Fibroblast of lung (primary cell): Measurements from ENCODE around the gene CACNB2. TPM values are rescaled to one million over a fixed set of nuclear protein-coding genes. Genes with fewer than 3 reads are reported as not detected.

ENCODE experiments used
- DNase-seq, 2 donors: peaks; one replicate each; pipeline versions ENCODE4 v3.0.0 to v3.0.0-alpha.2; 2010; ENCODE audit warnings: low read depth in 2 of 2
- H2AFZ ChIP-seq: 2 replicates; pipeline ENCODE4 v1.5.1; 2012; ENCODE audit warnings: low read length, control low read depth, inconsistent platforms
- H3K27ac ChIP-seq: 2 replicates; pipeline ENCODE4 v1.5.1; 2011; ENCODE audit warnings: low read length, control low read depth; ENCODE audit not compliant: insufficient read depth
- H3K27me3 ChIP-seq: 2 replicates; pipeline ENCODE4 v1.5.1; 2011; ENCODE audit warnings: mild to moderate bottlenecking, low read length; ENCODE audit not compliant: control insufficient read depth, insufficient read depth
- H3K36me3 ChIP-seq: 2 replicates; pipeline ENCODE4 v1.5.1; 2011; ENCODE audit warnings: low read length; ENCODE audit not compliant: control insufficient read depth, insufficient read depth
- H3K4me1 ChIP-seq: 2 replicates; pipeline ENCODE4 v1.5.1; 2011; ENCODE audit warnings: low read length; ENCODE audit not compliant: control insufficient read depth, insufficient read depth; ENCODE audit errors: extremely low read depth
- H3K4me2 ChIP-seq: 2 replicates; pipeline ENCODE4 v1.5.1; 2011; ENCODE audit warnings: low read length, control low read depth; ENCODE audit not compliant: insufficient read depth; ENCODE audit errors: extremely low read depth
- H3K4me3 ChIP-seq, 4 experiments: fragments of 200-600 bp in 1 of 4; sonication (generic) in 1 of 4; replicated peaks in 1 of 4; 2 replicates each; pipeline ENCODE4 v1.5.1; 2011 to 2016; ENCODE audit warnings: low read length in 4 of 4, low read depth in 3 of 4, mild to moderate bottlenecking in 3 of 4, control low read depth in 2 of 4, inconsistent platforms in 1 of 4, mixed read lengths in 1 of 4; ENCODE audit not compliant: insufficient read depth in 1 of 4; ENCODE audit errors: control extremely low read depth in 1 of 4
- H3K79me2 ChIP-seq: 2 replicates; pipeline ENCODE4 v1.5.1; 2012; ENCODE audit warnings: mild to moderate bottlenecking, low read length, inconsistent platforms; ENCODE audit not compliant: control insufficient read depth, insufficient read depth
- H3K9ac ChIP-seq: 2 replicates; pipeline ENCODE4 v1.5.1; 2011; ENCODE audit warnings: mild to moderate bottlenecking, low read length, control low read depth; ENCODE audit not compliant: insufficient read depth
- H3K9me3 ChIP-seq: 2 replicates; pipeline ENCODE4 v1.5.1; 2012; ENCODE audit warnings: low read depth, low read length; ENCODE audit not compliant: control insufficient read depth, insufficient read depth
- H4K20me1 ChIP-seq: 2 replicates; pipeline ENCODE4 v1.5.1; 2011; ENCODE audit warnings: low read length; ENCODE audit not compliant: control insufficient read depth, insufficient read depth; ENCODE audit errors: extremely low read depth
- EZH2 ChIP-seq: IDR thresholded peaks from 2 replicates; pipeline ENCODE4 v1.5.1; 2012; ENCODE audit warnings: low read length, control low read depth, mild to moderate bottlenecking; ENCODE audit errors: missing control alignments
- polyA plus RNA-seq, 2 donors: library from polyadenylated mRNA; depleted of rRNA in 1 of 2; stranded (reverse) in 1 of 2; unstranded in 1 of 2; fragments of >200 nt; gene quantifications; 2 replicates each; pipeline ENCODE4 v1.2.1, GENCODE V29; 2011 to 2012; ENCODE audit warnings: missing spikeins in 1 of 2
- total RNA-seq: library from RNA; depleted of rRNA; stranded (reverse); fragments of >200 nt; gene quantifications from 2 replicates; pipeline ENCODE4 v1.2.1, GENCODE V29; 2014
- TF ChIP-seq, protein P1 (sequence below), 2 donors: IDR thresholded peaks in 1 of 2; conservative IDR thresholded peaks in 1 of 2; 1 replicate in 1 of 2; 2 replicates in 1 of 2; pipeline ENCODE4 v1.5.1; 2011 to 2012; ENCODE audit warnings: low read length in 2 of 2, control low read depth in 1 of 2, inconsistent platforms in 1 of 2, low read depth in 1 of 2, mild to moderate bottlenecking in 1 of 2

The CACNB2 gene
- total and polyA plus RNA-seq, 2 donors (not counting 1 experiment from before 2014, with no cell fraction given) = 0.66 to 0.70 TPM

DNA sequence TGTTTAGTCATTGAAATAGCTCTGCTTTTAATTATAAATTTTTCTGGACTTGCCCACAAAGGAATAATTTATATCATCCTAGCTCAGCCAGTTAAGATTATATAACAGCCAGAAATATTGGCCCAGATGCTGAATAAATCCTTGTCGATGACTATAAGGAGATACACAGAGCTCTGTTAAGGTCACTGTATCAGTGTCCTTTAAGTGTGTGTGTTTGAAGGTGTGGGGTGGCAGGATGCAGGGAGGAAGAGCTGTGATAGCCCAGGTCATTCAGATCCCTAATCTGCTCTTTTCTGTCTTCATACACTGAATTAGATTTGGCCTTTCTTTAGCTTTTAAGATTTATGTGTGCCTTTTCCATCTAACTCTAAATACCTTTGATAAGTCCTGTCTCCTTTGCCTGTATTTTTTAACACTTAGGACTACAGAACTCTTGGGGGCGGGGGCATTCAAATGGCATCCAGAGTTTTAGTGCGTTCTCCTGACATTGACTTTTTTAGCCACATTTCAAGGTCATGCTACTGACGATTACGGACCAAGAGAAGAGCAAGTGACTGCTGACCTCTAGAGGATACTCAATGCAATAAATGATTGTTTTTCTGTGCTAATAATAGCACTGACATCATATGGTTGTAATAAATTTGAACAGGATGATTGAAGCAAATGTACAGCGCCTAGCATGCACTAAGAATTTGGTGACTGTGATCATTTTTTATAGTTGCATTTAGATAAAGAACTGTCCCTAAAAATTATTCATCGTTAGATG, 172.3 kb downstream of the CACNB2 start:
- H3K9ac ChIP-seq = no peak overlapping the region
- no peaks in the 10 kb centered on the region for H3K27me3 ChIP-seq
- no peaks in the 10 kb centered on the region for H4K20me1 ChIP-seq
- peak overlapping the region; percentile 59 for H3K4me2 ChIP-seq
- no peak overlapping the region for H3K4me3 ChIP-seq
- peak; percentile 48 to 79 for DNase-seq
- TF ChIP-seq, protein P1, sequence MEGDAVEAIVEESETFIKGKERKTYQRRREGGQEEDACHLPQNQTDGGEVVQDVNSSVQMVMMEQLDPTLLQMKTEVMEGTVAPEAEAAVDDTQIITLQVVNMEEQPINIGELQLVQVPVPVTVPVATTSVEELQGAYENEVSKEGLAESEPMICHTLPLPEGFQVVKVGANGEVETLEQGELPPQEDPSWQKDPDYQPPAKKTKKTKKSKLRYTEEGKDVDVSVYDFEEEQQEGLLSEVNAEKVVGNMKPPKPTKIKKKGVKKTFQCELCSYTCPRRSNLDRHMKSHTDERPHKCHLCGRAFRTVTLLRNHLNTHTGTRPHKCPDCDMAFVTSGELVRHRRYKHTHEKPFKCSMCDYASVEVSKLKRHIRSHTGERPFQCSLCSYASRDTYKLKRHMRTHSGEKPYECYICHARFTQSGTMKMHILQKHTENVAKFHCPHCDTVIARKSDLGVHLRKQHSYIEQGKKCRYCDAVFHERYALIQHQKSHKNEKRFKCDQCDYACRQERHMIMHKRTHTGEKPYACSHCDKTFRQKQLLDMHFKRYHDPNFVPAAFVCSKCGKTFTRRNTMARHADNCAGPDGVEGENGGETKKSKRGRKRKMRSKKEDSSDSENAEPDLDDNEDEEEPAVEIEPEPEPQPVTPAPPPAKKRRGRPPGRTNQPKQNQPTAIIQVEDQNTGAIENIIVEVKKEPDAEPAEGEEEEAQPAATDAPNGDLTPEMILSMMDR (conservative IDR thresholded peaks at IDR 0.05 in 1 of 2, IDR thresholded peaks at IDR 0.05 in 1 of 2; ENCODE audit: low read depth in 1 of 2, low read length in 2 of 2) = peak; percentile 46 to 54
- TF ChIP-seq EZH2 = no peak
- H2AFZ ChIP-seq = peak overlapping the region; percentile 1
- H3K4me1 ChIP-seq = peaks cover 3% of the 10 kb centered on the region
- no peaks in the 10 kb centered on the region for H3K79me2 ChIP-seq
- no peaks in the 10 kb centered on the region for H3K9me3 ChIP-seq
- H3K27ac ChIP-seq = no peak overlapping the region
- H3K36me3 ChIP-seq = no peaks in the 10 kb centered on the region

DNA sequence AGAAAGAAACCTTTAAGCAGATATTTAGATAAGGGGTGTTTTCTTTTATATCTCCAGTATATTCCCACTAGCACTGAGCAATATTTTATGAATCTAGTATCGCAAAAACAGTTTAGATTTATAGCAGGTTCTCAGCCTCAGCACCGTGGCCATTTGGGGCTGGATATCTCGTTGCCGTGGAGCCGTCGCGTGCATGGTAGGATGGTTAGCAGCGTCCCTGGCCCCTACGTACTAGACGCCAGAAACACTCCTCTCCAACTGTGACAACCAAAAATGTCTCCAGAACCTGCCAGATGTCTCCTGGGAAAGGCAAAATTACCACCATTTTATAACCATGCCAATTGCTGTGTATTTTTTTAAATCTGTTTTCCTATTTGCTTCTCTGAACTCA, 172.9 kb downstream of the CACNB2 start:
- H3K4me2 ChIP-seq = peak overlapping the region; percentile 15
- peak overlapping the region; percentile 27 for H2AFZ ChIP-seq

DNA sequence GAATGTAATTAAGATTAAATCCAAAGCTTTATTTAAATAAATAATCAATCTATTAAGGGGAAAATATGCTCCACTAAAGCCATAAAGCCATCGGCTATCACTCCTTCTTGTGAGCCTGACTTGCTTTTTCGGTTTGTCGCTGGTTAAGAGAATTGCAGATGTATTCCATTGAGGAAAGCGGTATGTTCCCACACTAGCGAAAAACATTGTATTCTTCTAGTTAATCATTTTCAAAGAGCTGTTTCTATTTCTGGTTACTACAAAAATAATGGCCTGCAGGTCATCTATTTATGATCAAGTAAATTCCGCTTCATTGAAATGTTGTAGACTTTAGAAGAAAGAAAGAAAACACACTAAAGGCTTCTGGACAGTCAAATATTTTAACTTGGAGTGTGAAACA, 173.4 kb downstream of the CACNB2 start:
- TF ChIP-seq, protein P1 (conservative IDR thresholded peaks at IDR 0.05 in 1 of 2, IDR thresholded peaks at IDR 0.05 in 1 of 2; ENCODE audit: low read depth in 1 of 2, low read length in 2 of 2) = no peak
- no peak for TF ChIP-seq EZH2
- H3K9ac ChIP-seq = no peak overlapping the region

More for the DNA sequence above, 172.9 kb downstream of the CACNB2 start:
- Histone ChIP-seq H3K36me3 (no peaks in the 10 kb centered on the region), H3K4me3 (no peak overlapping the region), H3K4me1 (peaks cover 3% of the 10 kb centered on the region), H3K27ac (no peak overlapping the region), H3K9me3 (no peaks in the 10 kb centered on the region), H3K79me2 (no peaks in the 10 kb centered on the region), H3K27me3 (no peaks in the 10 kb centered on the region), H3K9ac (no peak overlapping the region), H4K20me1 (no peaks in the 10 kb centered on the region)
- DNase-seq = no peak
- no peak for TF ChIP-seq EZH2
- TF ChIP-seq, protein P1 (conservative IDR thresholded peaks at IDR 0.05 in 1 of 2, IDR thresholded peaks at IDR 0.05 in 1 of 2; ENCODE audit: low read depth in 1 of 2, low read length in 2 of 2) = no peak

More for the DNA sequence above, 173.4 kb downstream of the CACNB2 start:
- Histone ChIP-seq H3K79me2 (no peaks in the 10 kb centered on the region), H2AFZ (no peak overlapping the region), H3K4me1 (peaks cover 3% of the 10 kb centered on the region), H4K20me1 (no peaks in the 10 kb centered on the region), H3K36me3 (no peaks in the 10 kb centered on the region), H3K27ac (no peak overlapping the region), H3K4me3 (no peak overlapping the region), H3K4me2 (no peak overlapping the region), H3K9me3 (no peaks in the 10 kb centered on the region), H3K27me3 (no peaks in the 10 kb centered on the region)
- no peak for DNase-seq
